ENCODE data around the gene IGFBP2. TPM values are rescaled to one million over a fixed set of nuclear protein-coding genes. Genes with fewer than 3 reads are reported as not detected.

Gene IGFBP2
- total and polyA plus RNA-seq, 2 of the 13 experiments (the other 11 are each of a cell fraction or from before 2014, with no cell fraction given) = 2.0 to 5.8 TPM

DNA sequence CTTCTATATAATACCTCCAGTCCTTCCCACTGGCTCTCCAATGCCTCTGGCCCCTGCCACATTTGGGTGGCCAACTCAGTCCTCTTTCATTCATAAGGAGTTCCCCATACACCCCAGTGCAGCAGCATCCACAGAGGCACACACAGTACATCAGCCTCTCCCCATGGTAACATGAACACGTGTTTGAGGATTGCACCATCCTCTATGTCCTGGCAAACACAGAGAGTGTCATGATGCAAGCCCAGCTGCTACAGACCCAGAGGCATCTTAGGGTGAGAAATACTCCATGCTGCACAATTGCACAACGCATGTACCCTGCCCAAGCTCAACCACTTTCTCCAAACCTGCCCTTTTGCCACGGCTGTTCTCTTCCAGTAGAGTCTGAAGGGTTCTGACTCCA lies 50.6 kb downstream of the IGFBP2 start (continued):
- TF ChIP-seq EP300 (IDR thresholded peaks at IDR 0.05; ENCODE audit: low read depth in 2 of 2, low read length in 2 of 2) (peak in 1 of 2 experiments; percentile 12; a peak in 1 of 4 replicates), EP300 (CRISPR knock-in tag; IDR thresholded peaks at IDR 0.05; ENCODE audit: borderline replicate concordance) (no peak), FOSL2 (CRISPR knock-in tag; IDR thresholded peaks at IDR 0.05) (peak; percentile 61), ZNF567 (CRISPR knock-in tag; IDR thresholded peaks at IDR 0.05; ENCODE audit: borderline replicate concordance) (no peak), ZNF781 (CRISPR knock-in tag; IDR thresholded peaks at IDR 0.05; ENCODE audit: borderline replicate concordance, not compliant biosample characterization) (no peak), ZSCAN30 (CRISPR knock-in tag; IDR thresholded peaks at IDR 0.05) (no peak), ZNF619 (CRISPR knock-in tag; IDR thresholded peaks at IDR 0.05) (no peak), SMC3 (IDR thresholded peaks at IDR 0.05; ENCODE audit: low read length) (peak; percentile 21; the same call in 1 of the 2 replicates), FOXK1 (CRISPR knock-in tag; IDR thresholded peaks at IDR 0.05; ENCODE audit: borderline replicate concordance, low read depth) (peak; percentile 53; the same call in 1 of the 2 replicates), RBAK (CRISPR knock-in tag; IDR thresholded peaks at IDR 0.05) (no peak), CBX2 (IDR thresholded peaks at IDR 0.05; ENCODE audit: low read depth, low read length) (no peak), CBX2 (CRISPR knock-in tag; IDR thresholded peaks at IDR 0.05; ENCODE audit: low read depth) (no peak), SOX6 (IDR thresholded peaks at IDR 0.05) (no peak), SOX6 (CRISPR knock-in tag; IDR thresholded peaks at IDR 0.05) (peak; percentile 42; the same call in 1 of the 2 replicates), ZNF484 (CRISPR knock-in tag; IDR thresholded peaks at IDR 0.05; ENCODE audit: borderline replicate concordance, low read depth) (no peak), ATF7 (IDR thresholded peaks at IDR 0.05) (no peak), ATF7 (CRISPR knock-in tag; IDR thresholded peaks at IDR 0.05) (no peak), GATAD1 (CRISPR knock-in tag; IDR thresholded peaks at IDR 0.05) (no peak), ZNF773 (CRISPR knock-in tag; IDR thresholded peaks at IDR 0.05; ENCODE audit: borderline replicate concordance) (no peak), SMAD9 (CRISPR knock-in tag; IDR thresholded peaks at IDR 0.05) (no peak), ZNF501 (CRISPR knock-in tag; IDR thresholded peaks at IDR 0.05) (no peak)
- TF ChIP-seq, protein P1, sequence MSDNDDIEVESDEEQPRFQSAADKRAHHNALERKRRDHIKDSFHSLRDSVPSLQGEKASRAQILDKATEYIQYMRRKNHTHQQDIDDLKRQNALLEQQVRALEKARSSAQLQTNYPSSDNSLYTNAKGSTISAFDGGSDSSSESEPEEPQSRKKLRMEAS (IDR thresholded peaks at IDR 0.05) = peak; percentile 58
- TF ChIP-seq, protein P2, sequence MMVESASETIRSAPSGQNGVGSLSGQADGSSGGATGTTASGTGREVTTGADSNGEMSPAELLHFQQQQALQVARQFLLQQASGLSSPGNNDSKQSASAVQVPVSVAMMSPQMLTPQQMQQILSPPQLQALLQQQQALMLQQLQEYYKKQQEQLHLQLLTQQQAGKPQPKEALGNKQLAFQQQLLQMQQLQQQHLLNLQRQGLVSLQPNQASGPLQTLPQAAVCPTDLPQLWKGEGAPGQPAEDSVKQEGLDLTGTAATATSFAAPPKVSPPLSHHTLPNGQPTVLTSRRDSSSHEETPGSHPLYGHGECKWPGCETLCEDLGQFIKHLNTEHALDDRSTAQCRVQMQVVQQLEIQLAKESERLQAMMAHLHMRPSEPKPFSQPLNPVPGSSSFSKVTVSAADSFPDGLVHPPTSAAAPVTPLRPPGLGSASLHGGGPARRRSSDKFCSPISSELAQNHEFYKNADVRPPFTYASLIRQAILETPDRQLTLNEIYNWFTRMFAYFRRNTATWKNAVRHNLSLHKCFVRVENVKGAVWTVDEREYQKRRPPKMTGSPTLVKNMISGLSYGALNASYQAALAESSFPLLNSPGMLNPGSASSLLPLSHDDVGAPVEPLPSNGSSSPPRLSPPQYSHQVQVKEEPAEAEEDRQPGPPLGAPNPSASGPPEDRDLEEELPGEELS (CRISPR knock-in tag; IDR thresholded peaks at IDR 0.05) = no peak
- TF ChIP-seq, protein P3, sequence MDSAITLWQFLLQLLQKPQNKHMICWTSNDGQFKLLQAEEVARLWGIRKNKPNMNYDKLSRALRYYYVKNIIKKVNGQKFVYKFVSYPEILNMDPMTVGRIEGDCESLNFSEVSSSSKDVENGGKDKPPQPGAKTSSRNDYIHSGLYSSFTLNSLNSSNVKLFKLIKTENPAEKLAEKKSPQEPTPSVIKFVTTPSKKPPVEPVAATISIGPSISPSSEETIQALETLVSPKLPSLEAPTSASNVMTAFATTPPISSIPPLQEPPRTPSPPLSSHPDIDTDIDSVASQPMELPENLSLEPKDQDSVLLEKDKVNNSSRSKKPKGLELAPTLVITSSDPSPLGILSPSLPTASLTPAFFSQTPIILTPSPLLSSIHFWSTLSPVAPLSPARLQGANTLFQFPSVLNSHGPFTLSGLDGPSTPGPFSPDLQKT (CRISPR knock-in tag; IDR thresholded peaks at IDR 0.05; ENCODE audit: borderline replicate concordance) = no peak
- TF ChIP-seq, protein P4, sequence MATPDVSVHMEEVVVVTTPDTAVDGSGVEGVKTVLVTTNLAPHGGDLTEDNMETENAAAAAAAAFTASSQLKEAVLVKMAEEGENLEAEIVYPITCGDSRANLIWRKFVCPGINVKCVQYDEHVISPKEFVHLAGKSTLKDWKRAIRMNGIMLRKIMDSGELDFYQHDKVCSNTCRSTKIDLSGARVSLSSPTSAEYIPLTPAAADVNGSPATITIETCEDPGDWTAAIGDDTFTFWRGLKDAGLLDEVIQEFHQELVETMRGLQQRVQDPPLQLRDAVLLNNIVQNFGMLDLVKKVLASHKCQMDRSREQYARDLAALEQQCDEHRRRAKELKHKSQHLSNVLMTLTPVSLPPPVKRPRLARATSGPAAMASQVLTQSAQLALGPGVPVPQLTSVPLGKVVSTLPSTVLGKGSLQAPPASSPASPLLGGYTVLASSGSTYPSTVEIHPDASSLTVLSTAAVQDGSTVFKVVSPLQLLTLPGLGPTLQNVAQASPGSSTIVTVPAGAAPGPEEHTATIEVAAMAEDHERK (CRISPR knock-in tag; IDR thresholded peaks at IDR 0.05; ENCODE audit: low read depth) = no peak
- TF ChIP-seq, protein P5, sequence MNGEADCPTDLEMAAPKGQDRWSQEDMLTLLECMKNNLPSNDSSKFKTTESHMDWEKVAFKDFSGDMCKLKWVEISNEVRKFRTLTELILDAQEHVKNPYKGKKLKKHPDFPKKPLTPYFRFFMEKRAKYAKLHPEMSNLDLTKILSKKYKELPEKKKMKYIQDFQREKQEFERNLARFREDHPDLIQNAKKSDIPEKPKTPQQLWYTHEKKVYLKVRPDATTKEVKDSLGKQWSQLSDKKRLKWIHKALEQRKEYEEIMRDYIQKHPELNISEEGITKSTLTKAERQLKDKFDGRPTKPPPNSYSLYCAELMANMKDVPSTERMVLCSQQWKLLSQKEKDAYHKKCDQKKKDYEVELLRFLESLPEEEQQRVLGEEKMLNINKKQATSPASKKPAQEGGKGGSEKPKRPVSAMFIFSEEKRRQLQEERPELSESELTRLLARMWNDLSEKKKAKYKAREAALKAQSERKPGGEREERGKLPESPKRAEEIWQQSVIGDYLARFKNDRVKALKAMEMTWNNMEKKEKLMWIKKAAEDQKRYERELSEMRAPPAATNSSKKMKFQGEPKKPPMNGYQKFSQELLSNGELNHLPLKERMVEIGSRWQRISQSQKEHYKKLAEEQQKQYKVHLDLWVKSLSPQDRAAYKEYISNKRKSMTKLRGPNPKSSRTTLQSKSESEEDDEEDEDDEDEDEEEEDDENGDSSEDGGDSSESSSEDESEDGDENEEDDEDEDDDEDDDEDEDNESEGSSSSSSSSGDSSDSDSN (CRISPR knock-in tag; IDR thresholded peaks at IDR 0.05) = no peak
